Thymus (tissue), 11 donors: ENCODE data around the gene BBOX1. TPM values are rescaled to one million over a fixed set of nuclear protein-coding genes. Genes with fewer than 3 reads are reported as not detected.

Experiments used
- DNase-seq, 9 donors: peaks; one replicate each; pipeline ENCODE4 v3.0.0-alpha.2; 2013; ENCODE audit warnings: low spot score in 9 of 9, low read depth in 6 of 9, missing footprints in 1 of 9
- H3K27ac ChIP-seq, 2 donors: one replicate each; pipeline ENCODE4 v1.5.1; 2013; ENCODE audit warnings: control low read depth in 1 of 2, low read depth in 1 of 2, low read length in 1 of 2, mild to moderate bottlenecking in 1 of 2, moderate library complexity in 1 of 2
- H3K27me3 ChIP-seq, 2 donors: one replicate each; pipeline ENCODE4 v1.5.1; 2013; ENCODE audit warnings: low read length in 1 of 2; ENCODE audit not compliant: control insufficient read depth in 2 of 2, insufficient read depth in 1 of 2
- H3K36me3 ChIP-seq, 2 donors: one replicate each; pipeline ENCODE4 v1.5.1; 2013; ENCODE audit warnings: low read length in 1 of 2, mild to moderate bottlenecking in 1 of 2, moderate library complexity in 1 of 2; ENCODE audit not compliant: control insufficient read depth in 2 of 2, insufficient read depth in 2 of 2
- H3K4me1 ChIP-seq, 2 donors: one replicate each; pipeline ENCODE4 v1.5.1; 2013; ENCODE audit warnings: low read length in 2 of 2; ENCODE audit not compliant: control insufficient read depth in 2 of 2, insufficient read depth in 2 of 2
- H3K4me3 ChIP-seq, 2 donors: one replicate each; pipeline ENCODE4 v1.5.1; 2013; ENCODE audit warnings: low read length in 2 of 2, control low read depth in 1 of 2, mild to moderate bottlenecking in 1 of 2
- H3K9me3 ChIP-seq, 2 donors: one replicate each; pipeline ENCODE4 v1.5.1; 2013; ENCODE audit warnings: low read length in 1 of 2, mild to moderate bottlenecking in 1 of 2; ENCODE audit not compliant: control insufficient read depth in 2 of 2, insufficient read depth in 1 of 2
- WGBS: extraction: QIAGEN DNeasy Blood & Tissue Kit; methylation state at CpG from one replicate; pipeline ENCODE4 v1.1.7; 2013; 5-methylcytosine and 5-hydroxymethylcytosine counted together
- polyA plus RNA-seq: library from polyadenylated mRNA; stranded (reverse); fragments of 200-250 nt; gene quantifications from one replicate; pipeline ENCODE4 v1.2.3, GENCODE V29; 2013
- total RNA-seq: library from RNA; stranded (reverse); fragments of 120-200 nt; gene quantifications from one replicate; pipeline ENCODE4 v1.2.4, GENCODE V29; 2013
- donor health status: healthy.

BBOX1 gene
- total and polyA plus RNA-seq, 2 donors = 0.42 to 8.5 TPM

DNA sequence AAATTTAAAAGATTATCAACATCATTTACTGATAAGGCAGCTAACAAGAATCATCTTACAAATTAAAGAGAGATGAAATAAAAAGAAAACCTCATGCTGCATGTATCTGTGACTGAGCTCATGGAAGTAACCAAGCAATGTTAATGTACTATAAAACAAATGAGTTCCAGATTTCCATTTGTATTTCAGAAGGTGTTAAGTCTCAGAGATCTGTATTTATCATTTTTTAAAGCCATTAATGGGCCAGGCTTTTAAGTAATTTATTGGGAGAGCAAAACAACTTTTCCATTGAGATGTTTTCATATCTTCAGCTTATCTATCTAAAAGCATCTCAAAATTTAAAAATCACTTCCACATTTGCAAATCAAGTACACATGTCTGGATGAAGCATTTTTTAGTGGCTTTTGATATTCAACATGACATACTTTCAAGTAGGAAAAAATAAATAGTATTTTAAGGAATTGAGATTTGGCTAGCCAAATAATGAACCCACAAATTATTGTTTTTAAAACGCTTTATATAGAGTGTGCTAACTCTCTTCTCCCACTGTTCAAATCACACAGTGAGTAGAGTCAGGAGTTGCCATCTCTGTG, 17.9 kb upstream of the BBOX1 start:
- 91% methylated on average over 1 of the region's 1 CpG for WGBS
- H3K4me1 ChIP-seq = no peaks in the 10 kb centered on the region
- H3K27me3 ChIP-seq = no peaks in the 10 kb centered on the region
- H3K9me3 ChIP-seq = no peaks in the 10 kb centered on the region
- no peaks in the 10 kb centered on the region for H3K36me3 ChIP-seq
- no peak overlapping the region for H3K4me3 ChIP-seq
- no peak overlapping the region for H3K27ac ChIP-seq
- no peak for DNase-seq

- Histone ChIP-seq H3K27ac (no peak overlapping the region), H3K9me3 (no peaks in the 10 kb centered on the region), H3K27me3 (no peaks in the 10 kb centered on the region), H3K4me1 (no peaks in the 10 kb centered on the region), H3K36me3 (no peaks in the 10 kb centered on the region), H3K4me3 (no peak overlapping the region)
- DNase-seq = no peak
- 93% methylated on average over 3 of the region's 3 CpGs for WGBS
These were observed 15.8 kb upstream of the BBOX1 start for GRCh38 chr11:27024865-27025264.

DNA sequence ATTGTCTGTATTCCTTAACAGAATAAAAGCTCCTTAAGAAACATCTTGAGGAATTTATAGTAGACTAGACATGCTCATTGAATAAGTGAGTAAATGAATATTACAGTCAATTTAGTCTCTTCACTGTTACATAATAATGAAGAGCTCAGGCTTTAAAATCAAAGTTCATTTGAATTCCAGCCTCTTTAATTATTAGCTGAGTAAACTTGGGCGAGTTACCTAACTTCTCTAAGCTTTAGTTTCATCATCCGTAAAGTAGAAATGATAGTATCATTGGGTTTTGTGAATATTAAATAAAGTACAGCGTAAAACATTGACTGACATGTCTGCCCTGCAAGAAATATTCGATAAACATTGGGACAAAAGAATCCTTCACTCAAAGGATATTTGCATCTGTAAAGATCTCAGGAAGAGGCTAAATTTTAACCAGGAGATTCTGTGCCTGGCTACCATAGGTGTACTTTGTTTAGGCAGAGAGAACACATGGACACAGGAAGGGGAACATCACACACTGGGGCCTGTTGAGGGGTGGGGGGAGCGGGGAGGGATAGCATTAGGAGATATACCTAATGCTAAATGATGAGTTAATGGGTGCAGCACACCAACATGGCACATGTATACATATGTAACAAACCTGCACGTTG, 15.2 kb upstream of the BBOX1 start:
- DNase-seq = no peak
- Histone ChIP-seq H3K9me3 (no peaks in the 10 kb centered on the region), H3K4me1 (no peaks in the 10 kb centered on the region), H3K27ac (no peak overlapping the region), H3K36me3 (no peaks in the 10 kb centered on the region), H3K4me3 (no peak overlapping the region), H3K27me3 (no peaks in the 10 kb centered on the region)
- WGBS = 89% methylated on average over 6 of the region's 6 CpGs

GRCh38 chr11:27025957-27026733, 14.5 kb upstream of the BBOX1 start:
- Histone ChIP-seq H3K36me3 (no peaks in the 10 kb centered on the region), H3K9me3 (peaks cover 0 to under 1% of the 10 kb centered on the region in 2 donors), H3K4me1 (no peaks in the 10 kb centered on the region), H3K4me3 (no peak overlapping the region), H3K27ac (no peak overlapping the region), H3K27me3 (no peaks in the 10 kb centered on the region)
- 91% methylated on average over 8 of the region's 8 CpGs for WGBS
- no peak for DNase-seq

DNA sequence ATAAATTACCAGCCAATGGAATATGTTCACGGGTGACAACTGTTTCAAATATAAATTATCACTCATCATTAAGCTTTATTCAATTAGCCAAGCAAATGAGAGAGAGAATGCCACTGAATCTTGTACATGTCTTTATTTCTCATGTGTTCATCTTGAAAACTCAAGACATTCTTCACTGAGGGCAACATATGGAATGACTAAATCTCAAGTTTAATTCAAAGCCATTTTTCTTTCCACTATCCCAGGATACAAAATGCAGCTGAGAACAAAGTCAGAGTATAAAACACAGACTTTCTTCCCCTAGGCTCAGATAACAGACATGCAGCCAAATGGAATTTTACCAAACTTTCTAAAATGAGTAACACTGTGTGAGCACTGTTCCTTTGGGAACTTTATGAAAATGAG, 12.1 kb upstream of the BBOX1 start:
- H3K4me1 ChIP-seq = no peaks in the 10 kb centered on the region

DNA sequence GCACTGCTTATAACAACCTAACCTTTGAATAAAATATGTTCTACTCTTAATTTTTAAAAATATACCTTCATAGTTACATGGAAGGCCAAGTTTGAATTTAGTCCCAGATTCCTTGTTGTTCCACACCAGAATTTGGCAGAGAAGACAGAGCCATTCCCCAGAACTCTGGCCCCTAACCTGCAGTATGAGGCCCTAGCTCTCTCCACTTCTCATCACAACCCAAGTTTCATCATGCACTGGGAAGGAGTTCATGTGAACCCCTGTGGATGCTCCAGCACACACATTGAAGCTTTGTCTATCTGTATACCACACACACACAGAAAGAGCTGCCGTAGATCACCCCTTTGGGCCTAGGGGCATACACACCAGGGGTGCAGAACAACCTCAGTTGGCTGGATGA, 10.6 kb upstream of the BBOX1 start:
- Histone ChIP-seq H3K36me3 (no peaks in the 10 kb centered on the region), H3K9me3 (peaks cover 0 to 17% of the 10 kb centered on the region in 2 donors), H3K27me3 (no peaks in the 10 kb centered on the region), H3K27ac (no peak overlapping the region), H3K4me1 (no peaks in the 10 kb centered on the region), H3K4me3 (no peak overlapping the region)
- no peak for DNase-seq
- WGBS = 96% methylated on average over 1 of the region's 1 CpG

More for the DNA sequence above, 12.1 kb upstream of the BBOX1 start:
- WGBS = 86% methylated on average over 1 of the region's 1 CpG
- no peak overlapping the region for H3K27ac ChIP-seq
- no peaks in the 10 kb centered on the region for H3K27me3 ChIP-seq
- H3K36me3 ChIP-seq = no peaks in the 10 kb centered on the region
- H3K9me3 ChIP-seq = peaks cover 0 to 17% of the 10 kb centered on the region in 2 donors
- no peak overlapping the region for H3K4me3 ChIP-seq
- DNase-seq = no peak

DNA sequence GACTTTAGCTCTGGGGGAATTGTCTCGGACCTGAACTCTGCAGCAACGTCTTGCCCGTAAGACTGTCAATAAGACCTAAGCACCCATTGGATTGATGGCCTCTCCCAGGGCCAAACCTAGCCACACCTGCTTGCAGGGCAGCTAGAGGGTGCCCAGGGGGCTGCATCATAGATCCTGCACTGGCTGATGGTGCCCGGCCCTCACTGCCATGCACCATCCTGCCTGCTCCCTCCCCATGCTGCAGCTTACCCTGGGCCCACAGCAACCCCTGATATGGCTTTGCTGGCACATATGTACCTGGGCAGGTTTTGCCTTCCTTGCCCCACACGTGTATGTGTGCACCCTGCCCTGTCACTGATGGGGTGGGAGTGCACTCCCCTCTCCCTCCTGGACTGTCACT, 8.9 kb upstream of the BBOX1 start:
- WGBS = 96% methylated on average over 5 of the region's 5 CpGs
- Histone ChIP-seq H3K27me3 (no peaks in the 10 kb centered on the region), H3K9me3 (peaks cover 0 to 17% of the 10 kb centered on the region in 2 donors), H3K27ac (no peak overlapping the region), H3K36me3 (no peaks in the 10 kb centered on the region), H3K4me1 (no peaks in the 10 kb centered on the region), H3K4me3 (no peak overlapping the region)
- DNase-seq = no peak

GRCh38 chr11:27039873-27040272, 742 bp upstream of the BBOX1 start:
- H3K27ac ChIP-seq = peak overlapping the region; percentile 60 to 74
- H3K4me3 ChIP-seq = no peak overlapping the region
- WGBS = 83% methylated on average over 3 of the region's 3 CpGs
- H3K27me3 ChIP-seq = no peaks in the 10 kb centered on the region
- peaks cover 0 to 5% of the 10 kb centered on the region in 2 donors for H3K9me3 ChIP-seq
- H3K36me3 ChIP-seq = no peaks in the 10 kb centered on the region
- peaks cover 0 to 2% of the 10 kb centered on the region in 2 donors for H3K4me1 ChIP-seq
- no peak for DNase-seq
